NCI-H1436 (cell line): Measurements from ENCODE around the gene HDAC5.
A peak's percentile ranks its signal among the peaks of the same experiment; 100 is the strongest.

ENCODE experiments used
- DNase-seq: peaks from one replicate; lab custom pipeline; 2025; lab: John Stamatoyannopoulos, UW

The HDAC5 gene

GRCh38 chr17:44086364-44087311 is 36.8 kb downstream of the HDAC5 start:
- DNase-seq: no peak

- no peak for DNase-seq
Measured at GRCh38 chr17:44085908-44086307, 37.5 kb downstream of the HDAC5 start.

GRCh38 chr17:44084921-44085320 is 38.5 kb downstream of the HDAC5 start:
- DNase-seq: no peak

GRCh38 chr17:44084131-44084538 is 39.3 kb downstream of the HDAC5 start:
- peak; percentile 31 for DNase-seq

DNA sequence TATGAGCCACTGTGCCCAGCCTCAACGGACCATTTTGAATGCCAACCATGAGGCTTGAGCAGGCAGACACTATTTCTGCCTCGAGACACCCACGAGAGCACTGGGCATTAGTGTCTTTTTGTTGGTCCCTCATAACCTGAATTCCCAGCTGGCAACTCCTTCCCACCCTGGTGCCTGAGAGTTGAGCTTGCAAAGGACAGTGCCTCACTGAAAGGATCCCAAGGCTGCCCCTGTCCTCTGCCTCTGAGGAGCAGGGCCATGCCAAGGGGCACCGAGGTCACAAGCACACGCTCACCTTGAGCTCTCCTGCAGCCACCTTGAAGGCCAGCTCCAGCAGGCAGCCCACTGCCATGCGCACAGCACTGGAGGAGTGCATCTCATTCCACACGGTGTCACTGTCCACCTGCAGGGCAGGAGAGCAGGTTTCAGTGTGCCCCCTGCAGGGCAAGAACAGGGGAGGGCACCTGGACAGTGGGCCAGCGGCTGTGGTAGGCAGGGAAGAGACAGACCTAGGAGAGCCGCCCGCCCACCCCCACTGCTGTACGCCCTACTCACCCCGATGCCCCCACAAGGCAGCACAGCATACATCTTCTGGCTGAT is 40.1 kb downstream of the HDAC5 start:
- no peak for DNase-seq

- no peak for DNase-seq
Measured at GRCh38 chr17:44082256-44082927, 41.0 kb downstream of the HDAC5 start.

GRCh38 chr17:44081681-44082080 is 41.8 kb downstream of the HDAC5 start:
- no peak for DNase-seq

DNA sequence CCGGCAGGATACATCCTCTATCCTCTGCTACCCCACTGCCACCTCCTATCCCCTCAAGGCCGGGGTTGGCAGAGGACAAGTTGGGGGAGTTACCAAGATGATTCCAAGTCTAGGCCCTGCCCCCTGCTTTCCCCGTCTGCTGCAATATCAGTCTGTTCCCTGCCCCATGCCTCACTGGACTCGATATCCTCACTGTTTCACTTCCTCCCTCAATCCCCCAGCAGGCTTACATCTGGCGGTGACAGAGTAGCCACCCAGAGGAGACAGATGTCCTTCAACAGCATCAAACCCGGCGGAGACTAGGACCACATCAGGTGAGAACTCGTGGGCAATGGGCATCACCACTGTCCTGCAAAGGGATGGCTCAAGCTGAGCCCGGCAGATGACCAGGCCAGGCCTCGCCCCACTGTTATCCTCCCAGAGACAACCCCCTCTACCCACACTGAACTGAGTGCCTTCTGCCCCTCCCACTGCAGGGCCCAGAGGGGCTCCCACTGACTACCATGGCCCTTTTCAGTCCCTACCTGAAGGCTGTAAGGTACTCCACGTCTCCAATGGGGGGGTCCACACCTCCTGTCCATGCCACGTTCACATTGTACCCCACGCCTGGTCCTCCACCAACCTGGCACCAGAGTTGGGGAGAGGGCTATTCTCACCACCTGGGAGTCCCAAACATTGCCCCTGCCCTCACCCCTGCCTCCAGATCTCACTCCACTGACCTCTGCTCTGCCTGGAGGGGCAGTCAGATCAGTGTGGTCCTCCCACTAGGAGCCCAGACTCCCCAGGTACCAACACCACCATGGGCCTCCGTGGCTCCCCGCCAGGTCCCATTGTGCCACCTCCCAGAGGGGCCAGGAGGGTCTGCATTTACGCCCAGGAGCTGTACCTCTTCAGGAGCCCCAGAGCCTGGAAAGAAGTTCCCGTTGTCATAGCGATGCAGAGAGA is 43.3 kb downstream of the HDAC5 start:
- no peak for DNase-seq

- DNase-seq: no peak
Measured at GRCh38 chr17:44078412-44078811, 45.0 kb downstream of the HDAC5 start.

- no peak for DNase-seq
Measured at GRCh38 chr17:44077595-44077909, 45.9 kb downstream of the HDAC5 start.

GRCh38 chr17:44076716-44077594 is 46.5 kb downstream of the HDAC5 start:
- DNase-seq: no peak

DNA sequence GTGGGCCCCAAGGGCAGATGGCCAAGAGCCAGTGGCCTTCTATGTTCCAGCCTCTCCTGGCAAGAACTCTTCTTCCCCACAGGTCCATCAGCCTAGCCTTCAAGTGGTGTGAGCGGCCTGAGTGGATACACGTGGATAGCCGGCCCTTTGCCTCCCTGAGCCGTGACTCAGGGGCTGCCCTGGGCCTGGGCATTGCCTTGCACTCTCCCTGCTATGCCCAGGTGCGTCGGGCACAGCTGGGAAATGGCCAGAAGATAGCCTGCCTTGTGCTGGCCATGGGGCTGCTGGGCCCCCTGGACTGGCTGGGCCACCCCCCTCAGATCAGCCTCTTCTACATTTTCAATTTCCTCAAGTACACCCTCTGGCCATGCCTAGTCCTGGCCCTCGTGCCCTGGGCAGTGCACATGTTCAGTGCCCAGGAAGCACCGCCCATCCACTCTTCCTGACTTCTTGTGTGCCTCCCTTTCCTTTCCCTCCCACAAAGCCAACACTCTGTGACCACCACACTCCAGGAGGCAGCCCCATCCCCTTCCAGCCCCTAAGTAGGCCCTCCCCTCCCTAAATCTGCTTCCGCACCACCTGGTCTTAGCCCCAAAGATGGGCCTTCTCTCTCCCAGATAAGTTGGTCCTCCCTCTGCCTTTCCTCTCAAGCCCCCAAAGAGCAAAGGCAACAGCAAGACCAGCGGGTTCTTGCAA is 47.7 kb downstream of the HDAC5 start:
- DNase-seq: no peak

- no peak for DNase-seq
Measured at GRCh38 chr17:44074911-44075285, 48.5 kb downstream of the HDAC5 start.

- no peak for DNase-seq
Measured at GRCh38 chr17:44074231-44074910, 49.1 kb downstream of the HDAC5 start.

DNA sequence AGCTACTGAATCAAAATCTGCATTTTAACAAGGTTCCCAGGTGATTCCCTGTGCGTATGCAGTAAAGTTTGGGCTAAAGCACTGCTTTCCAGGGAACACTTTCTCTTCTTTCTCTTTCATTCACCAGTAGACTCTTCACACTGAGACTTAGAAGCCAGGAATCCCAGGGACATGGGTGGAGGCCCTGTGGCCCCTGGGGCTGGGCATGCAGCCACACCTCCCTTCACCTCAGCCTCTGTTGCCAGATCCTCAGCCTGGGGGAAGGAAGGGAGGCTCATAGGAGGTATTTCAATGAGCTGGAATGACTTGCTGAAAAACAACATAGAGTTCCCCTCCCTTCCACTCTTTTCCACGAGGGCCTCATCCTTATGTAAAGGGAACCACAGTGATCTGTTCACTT is 51.7 kb downstream of the HDAC5 start:
- DNase-seq: no peak

DNA sequence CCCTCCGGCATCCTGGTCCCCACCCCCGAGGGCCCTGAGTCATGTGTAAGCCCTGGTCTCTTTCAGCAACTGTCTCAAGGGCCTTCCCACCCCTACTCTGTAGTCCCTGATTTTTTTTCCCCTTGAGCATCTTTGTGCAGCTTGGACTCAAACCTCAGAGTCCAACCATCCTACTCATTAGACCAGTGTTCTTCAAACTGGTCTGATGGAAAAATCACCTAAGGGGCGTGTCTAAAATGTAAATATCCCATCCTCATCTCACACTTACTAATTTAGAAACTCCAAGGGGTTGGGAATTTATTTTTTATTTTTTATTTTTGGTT is 52.3 kb downstream of the HDAC5 start:
- no peak for DNase-seq

- peak; percentile 96 for DNase-seq
Measured at GRCh38 chr17:44070455-44071197, 52.8 kb downstream of the HDAC5 start, which contains the start of gene G6PC3. TSS of gene G6PC3 (plus strand) at chr17:44070735. CDS start at chr17:44070966, 231 bp downstream.

DNA sequence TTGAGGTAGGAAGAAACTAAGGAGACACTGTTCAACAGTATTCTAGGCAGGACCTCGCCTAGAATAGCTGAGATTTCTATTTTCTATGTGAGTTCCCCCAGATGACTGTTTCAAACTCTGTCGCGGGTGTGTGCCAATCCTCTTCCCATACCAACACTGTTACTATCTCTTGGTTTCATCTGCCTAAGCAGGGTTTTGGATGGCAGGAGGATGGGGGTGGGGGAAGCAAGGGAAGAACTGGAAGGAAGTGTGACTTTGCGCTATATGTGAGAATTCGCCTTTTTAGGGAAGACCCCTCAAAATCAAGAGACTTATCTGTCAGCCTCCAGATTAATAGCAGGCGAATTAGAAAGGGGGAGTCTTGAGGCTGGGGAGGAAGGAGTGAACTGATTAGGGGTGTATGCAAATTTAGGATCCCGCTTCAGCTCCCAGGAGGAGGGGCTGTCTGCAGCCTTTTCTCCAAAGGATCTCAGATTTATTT is 53.4 kb downstream of the HDAC5 start:
- DNase-seq: no peak

GRCh38 chr17:44067545-44067940 is 55.9 kb downstream of the HDAC5 start:
- DNase-seq: no peak
